SH-SY5Y (cell line): ENCODE data around the gene LATS1.

Experiments
- GATA2 ChIP-seq: IDR thresholded peaks from 2 replicates; pipeline ENCODE4 v1.6.1; 2011; ENCODE audit warnings: mild to moderate bottlenecking, low read depth, low read length
- GATA3 ChIP-seq: IDR thresholded peaks from 2 replicates; pipeline ENCODE4 v1.6.1; 2011; ENCODE audit warnings: low read depth, mild to moderate bottlenecking, low read length, moderate library complexity

GRCh38 chr6:149763866-149764265, 46.0 kb upstream of the LATS1 start:
- TF ChIP-seq GATA2, result no peak
- no peak for TF ChIP-seq GATA3
